ENCODE results near the gene DAB2IP. TPM values are rescaled to one million over a fixed set of nuclear protein-coding genes. Genes with fewer than 3 reads are reported as not detected.

Gene DAB2IP
- total RNA-seq, 1 experiment from 2014 or later: 31.0 TPM

DNA sequence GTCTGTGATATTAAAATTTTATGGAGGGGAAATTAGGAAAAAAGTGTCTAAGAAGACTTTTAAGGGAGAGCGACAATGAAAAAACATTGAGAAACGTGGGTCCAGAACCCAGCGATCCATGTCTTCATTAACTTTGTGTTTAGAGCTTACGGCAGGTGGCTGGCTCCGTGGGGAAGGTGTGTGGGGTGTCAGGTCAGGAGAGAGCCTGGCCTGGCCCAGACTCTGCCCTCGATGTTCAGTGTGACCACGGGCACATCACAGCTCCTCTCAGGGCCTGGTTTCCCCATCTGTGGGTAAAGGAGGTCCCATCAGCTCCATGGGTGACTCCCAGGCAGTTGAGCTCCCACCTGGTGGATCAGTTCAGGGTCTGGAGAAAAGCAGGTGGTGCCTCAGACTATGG, 22.1 kb downstream of the DAB2IP start:
- Histone ChIP-seq H3K4me3 (replicated peaks in 1 of 2; ENCODE audit: low read depth in 1 of 2, low read length in 2 of 2) (no peak overlapping the region), H2AFZ (ENCODE audit: low read depth, low read length, poor library complexity, severe bottlenecking) (no peak overlapping the region), H4K20me1 (ENCODE audit: insufficient read depth) (no peaks in the 10 kb centered on the region), H3K9ac (ENCODE audit: low read length) (no peak overlapping the region), H3K9me3 (ENCODE audit: control insufficient read depth in 1 of 2, insufficient read depth in 1 of 2, low read depth in 1 of 2, low read length in 2 of 2) (no peaks in the 10 kb centered on the region), H3K27me3 (ENCODE audit: insufficient read depth, low read length) (no peaks in the 10 kb centered on the region), H3K36me3 (ENCODE audit: control insufficient read depth in 1 of 2, insufficient read depth in 2 of 2, low read length in 2 of 2) (no peaks in the 10 kb centered on the region), H3K9me2 (ENCODE audit: insufficient read depth) (no peaks in the 10 kb centered on the region), H3K4me2 (ENCODE audit: low read length) (no peak overlapping the region), H3K27ac (ENCODE audit: low read depth, low read length) (no peak overlapping the region), H3K4me1 (ENCODE audit: control insufficient read depth in 1 of 2, insufficient read depth in 2 of 2, low read length in 2 of 2) (peaks cover 20 to 26% of the 10 kb centered on the region in 2 experiments), H3K79me2 (ENCODE audit: insufficient read depth, low read length) (no peaks in the 10 kb centered on the region; the same call in 1 of the 2 replicates)
- TF ChIP-seq, protein P1, sequence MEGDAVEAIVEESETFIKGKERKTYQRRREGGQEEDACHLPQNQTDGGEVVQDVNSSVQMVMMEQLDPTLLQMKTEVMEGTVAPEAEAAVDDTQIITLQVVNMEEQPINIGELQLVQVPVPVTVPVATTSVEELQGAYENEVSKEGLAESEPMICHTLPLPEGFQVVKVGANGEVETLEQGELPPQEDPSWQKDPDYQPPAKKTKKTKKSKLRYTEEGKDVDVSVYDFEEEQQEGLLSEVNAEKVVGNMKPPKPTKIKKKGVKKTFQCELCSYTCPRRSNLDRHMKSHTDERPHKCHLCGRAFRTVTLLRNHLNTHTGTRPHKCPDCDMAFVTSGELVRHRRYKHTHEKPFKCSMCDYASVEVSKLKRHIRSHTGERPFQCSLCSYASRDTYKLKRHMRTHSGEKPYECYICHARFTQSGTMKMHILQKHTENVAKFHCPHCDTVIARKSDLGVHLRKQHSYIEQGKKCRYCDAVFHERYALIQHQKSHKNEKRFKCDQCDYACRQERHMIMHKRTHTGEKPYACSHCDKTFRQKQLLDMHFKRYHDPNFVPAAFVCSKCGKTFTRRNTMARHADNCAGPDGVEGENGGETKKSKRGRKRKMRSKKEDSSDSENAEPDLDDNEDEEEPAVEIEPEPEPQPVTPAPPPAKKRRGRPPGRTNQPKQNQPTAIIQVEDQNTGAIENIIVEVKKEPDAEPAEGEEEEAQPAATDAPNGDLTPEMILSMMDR (IDR thresholded peaks at IDR 0.05 in 2 of 3, conservative IDR thresholded peaks at IDR 0.05 in 1 of 3; ENCODE audit: borderline replicate concordance in 1 of 3, insufficient read depth in 1 of 3, low read depth in 2 of 3, low read length in 2 of 3): no peak
- TF ChIP-seq, protein P2, sequence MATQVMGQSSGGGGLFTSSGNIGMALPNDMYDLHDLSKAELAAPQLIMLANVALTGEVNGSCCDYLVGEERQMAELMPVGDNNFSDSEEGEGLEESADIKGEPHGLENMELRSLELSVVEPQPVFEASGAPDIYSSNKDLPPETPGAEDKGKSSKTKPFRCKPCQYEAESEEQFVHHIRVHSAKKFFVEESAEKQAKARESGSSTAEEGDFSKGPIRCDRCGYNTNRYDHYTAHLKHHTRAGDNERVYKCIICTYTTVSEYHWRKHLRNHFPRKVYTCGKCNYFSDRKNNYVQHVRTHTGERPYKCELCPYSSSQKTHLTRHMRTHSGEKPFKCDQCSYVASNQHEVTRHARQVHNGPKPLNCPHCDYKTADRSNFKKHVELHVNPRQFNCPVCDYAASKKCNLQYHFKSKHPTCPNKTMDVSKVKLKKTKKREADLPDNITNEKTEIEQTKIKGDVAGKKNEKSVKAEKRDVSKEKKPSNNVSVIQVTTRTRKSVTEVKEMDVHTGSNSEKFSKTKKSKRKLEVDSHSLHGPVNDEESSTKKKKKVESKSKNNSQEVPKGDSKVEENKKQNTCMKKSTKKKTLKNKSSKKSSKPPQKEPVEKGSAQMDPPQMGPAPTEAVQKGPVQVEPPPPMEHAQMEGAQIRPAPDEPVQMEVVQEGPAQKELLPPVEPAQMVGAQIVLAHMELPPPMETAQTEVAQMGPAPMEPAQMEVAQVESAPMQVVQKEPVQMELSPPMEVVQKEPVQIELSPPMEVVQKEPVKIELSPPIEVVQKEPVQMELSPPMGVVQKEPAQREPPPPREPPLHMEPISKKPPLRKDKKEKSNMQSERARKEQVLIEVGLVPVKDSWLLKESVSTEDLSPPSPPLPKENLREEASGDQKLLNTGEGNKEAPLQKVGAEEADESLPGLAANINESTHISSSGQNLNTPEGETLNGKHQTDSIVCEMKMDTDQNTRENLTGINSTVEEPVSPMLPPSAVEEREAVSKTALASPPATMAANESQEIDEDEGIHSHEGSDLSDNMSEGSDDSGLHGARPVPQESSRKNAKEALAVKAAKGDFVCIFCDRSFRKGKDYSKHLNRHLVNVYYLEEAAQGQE (IDR thresholded peaks at IDR 0.05; ENCODE audit: low read depth): no peak
- no peak for TF ChIP-seq TCF7L2 (IDR thresholded peaks at IDR 0.05; ENCODE audit: borderline replicate concordance, extremely low read depth, insufficient read depth, insufficient read length)
- TF ChIP-seq YY1 (IDR thresholded peaks at IDR 0.05; ENCODE audit: extremely low read depth, insufficient replicate concordance, low read depth, low read length): no peak
- TF ChIP-seq POLR2AphosphoS5 (IDR thresholded peaks at IDR 0.05; ENCODE audit: low read depth, low read length): no peak
- no peak for TF ChIP-seq CBX3 (IDR thresholded peaks at IDR 0.05; ENCODE audit: low read depth)
- TF ChIP-seq, protein P3, sequence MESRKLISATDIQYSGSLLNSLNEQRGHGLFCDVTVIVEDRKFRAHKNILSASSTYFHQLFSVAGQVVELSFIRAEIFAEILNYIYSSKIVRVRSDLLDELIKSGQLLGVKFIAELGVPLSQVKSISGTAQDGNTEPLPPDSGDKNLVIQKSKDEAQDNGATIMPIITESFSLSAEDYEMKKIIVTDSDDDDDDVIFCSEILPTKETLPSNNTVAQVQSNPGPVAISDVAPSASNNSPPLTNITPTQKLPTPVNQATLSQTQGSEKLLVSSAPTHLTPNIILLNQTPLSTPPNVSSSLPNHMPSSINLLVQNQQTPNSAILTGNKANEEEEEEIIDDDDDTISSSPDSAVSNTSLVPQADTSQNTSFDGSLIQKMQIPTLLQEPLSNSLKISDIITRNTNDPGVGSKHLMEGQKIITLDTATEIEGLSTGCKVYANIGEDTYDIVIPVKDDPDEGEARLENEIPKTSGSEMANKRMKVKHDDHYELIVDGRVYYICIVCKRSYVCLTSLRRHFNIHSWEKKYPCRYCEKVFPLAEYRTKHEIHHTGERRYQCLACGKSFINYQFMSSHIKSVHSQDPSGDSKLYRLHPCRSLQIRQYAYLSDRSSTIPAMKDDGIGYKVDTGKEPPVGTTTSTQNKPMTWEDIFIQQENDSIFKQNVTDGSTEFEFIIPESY (IDR thresholded peaks at IDR 0.05; ENCODE audit: extremely low read depth, insufficient replicate concordance, low read length): no peak
- no peak for TF ChIP-seq SP1 (IDR thresholded peaks at IDR 0.05; ENCODE audit: low read depth)
- no peak for TF ChIP-seq EZH2 (IDR thresholded peaks at IDR 0.05)
- TF ChIP-seq, protein P4, sequence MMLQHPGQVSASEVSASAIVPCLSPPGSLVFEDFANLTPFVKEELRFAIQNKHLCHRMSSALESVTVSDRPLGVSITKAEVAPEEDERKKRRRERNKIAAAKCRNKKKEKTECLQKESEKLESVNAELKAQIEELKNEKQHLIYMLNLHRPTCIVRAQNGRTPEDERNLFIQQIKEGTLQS (IDR thresholded peaks at IDR 0.05): no peak
- no peak for TF ChIP-seq FOSL1 (IDR thresholded peaks at IDR 0.05; ENCODE audit: low read depth)
- TF ChIP-seq JUND (IDR thresholded peaks at IDR 0.05): no peak
- no peak for TF ChIP-seq SRF (IDR thresholded peaks at IDR 0.05; ENCODE audit: low read depth)
- TF ChIP-seq RAD21 (IDR thresholded peaks at IDR 0.05; ENCODE audit: low read depth): no peak
- no peak for TF ChIP-seq CEBPB (IDR thresholded peaks at IDR 0.05; ENCODE audit: low read depth)
- TF ChIP-seq ZFX (IDR thresholded peaks at IDR 0.05): no peak
- TF ChIP-seq ZNF274 (IDR thresholded peaks at IDR 0.05; ENCODE audit: low read depth, low read length): no peak
- no peak for TF ChIP-seq ELF1 (IDR thresholded peaks at IDR 0.05; ENCODE audit: borderline replicate concordance, low read depth)
- no peak for TF ChIP-seq POLR2A (IDR thresholded peaks at IDR 0.05; ENCODE audit: borderline replicate concordance, extremely low read depth, insufficient read depth, insufficient read length)
- TF ChIP-seq, protein P5, sequence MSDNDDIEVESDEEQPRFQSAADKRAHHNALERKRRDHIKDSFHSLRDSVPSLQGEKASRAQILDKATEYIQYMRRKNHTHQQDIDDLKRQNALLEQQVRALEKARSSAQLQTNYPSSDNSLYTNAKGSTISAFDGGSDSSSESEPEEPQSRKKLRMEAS (IDR thresholded peaks at IDR 0.05): no peak
- DNase-seq (ENCODE audit: low read depth, low spot score): no peak
- no peak for ATAC-seq
- ChIA-PET POLR2A (no interaction called here), RAD21 (ENCODE audit: low non-redundant PET in 1 of 2, low total read pairs in 2 of 2, uncharacterized antibody in 2 of 2, unreplicated experiment in 2 of 2) (no interaction called here), CTCF (interaction anchor here (1.7 kb wide), 1 partner anchor 14 kb away, joined by 5 read pairs; no protein-coding TSS in a partner anchor)
- BruUV-seq (replicated peaks): no TSS peak
- intact Hi-C loops (cut with micrococcal nuclease): no loop called here

Data from HCT116 (cell line).